ENCODE data around the gene PEMT.
A peak's percentile ranks its signal among the peaks of the same experiment; 100 is the strongest.

The PEMT gene

GRCh38 chr17:17510456-17511292 lies 80.8 kb downstream of the PEMT start:
- ChIA-PET CTCF (interaction anchor here (0.9 to 4.8 kb wide), 3 partner anchors 11 to 156 kb away, joined by 3 to 19 read pairs (median 5); partner anchors contain the start of gene RASD1), POLR2A (interaction anchor here (2.8 kb wide), 1 partner anchor 14 kb away, joined by 13 read pairs; the partner anchor contains the start of gene RASD1)
- H3K4me3 ChIP-seq (ENCODE audit: low read depth, low read length) = no peak overlapping the region
- no peak for TF ChIP-seq ZNF155 (tag by site-specific recombination; IDR thresholded peaks at IDR 0.05)
- no peak for TF ChIP-seq ZNF843 (tag by site-specific recombination; IDR thresholded peaks at IDR 0.05)
- TF ChIP-seq, protein P1, sequence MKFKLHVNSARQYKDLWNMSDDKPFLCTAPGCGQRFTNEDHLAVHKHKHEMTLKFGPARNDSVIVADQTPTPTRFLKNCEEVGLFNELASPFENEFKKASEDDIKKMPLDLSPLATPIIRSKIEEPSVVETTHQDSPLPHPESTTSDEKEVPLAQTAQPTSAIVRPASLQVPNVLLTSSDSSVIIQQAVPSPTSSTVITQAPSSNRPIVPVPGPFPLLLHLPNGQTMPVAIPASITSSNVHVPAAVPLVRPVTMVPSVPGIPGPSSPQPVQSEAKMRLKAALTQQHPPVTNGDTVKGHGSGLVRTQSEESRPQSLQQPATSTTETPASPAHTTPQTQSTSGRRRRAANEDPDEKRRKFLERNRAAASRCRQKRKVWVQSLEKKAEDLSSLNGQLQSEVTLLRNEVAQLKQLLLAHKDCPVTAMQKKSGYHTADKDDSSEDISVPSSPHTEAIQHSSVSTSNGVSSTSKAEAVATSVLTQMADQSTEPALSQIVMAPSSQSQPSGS (tag by site-specific recombination; IDR thresholded peaks at IDR 0.05; ENCODE audit: low read depth) = no peak
- TF ChIP-seq CTCF (tag by site-specific recombination; IDR thresholded peaks at IDR 0.05) = peak; percentile 30; the same call in 1 of the 2 replicates
- TF ChIP-seq ZNF76 (tag by site-specific recombination; IDR thresholded peaks at IDR 0.05; ENCODE audit: borderline replicate concordance, low read depth) = no peak
- TF ChIP-seq ZSCAN5A (tag by site-specific recombination; IDR thresholded peaks at IDR 0.05) = no peak
- TF ChIP-seq ZBTB7A (tag by site-specific recombination; IDR thresholded peaks at IDR 0.05; ENCODE audit: low read depth) = no peak
- no peak for TF ChIP-seq ZNF239 (tag by site-specific recombination; IDR thresholded peaks at IDR 0.05)
- TF ChIP-seq, protein P2, sequence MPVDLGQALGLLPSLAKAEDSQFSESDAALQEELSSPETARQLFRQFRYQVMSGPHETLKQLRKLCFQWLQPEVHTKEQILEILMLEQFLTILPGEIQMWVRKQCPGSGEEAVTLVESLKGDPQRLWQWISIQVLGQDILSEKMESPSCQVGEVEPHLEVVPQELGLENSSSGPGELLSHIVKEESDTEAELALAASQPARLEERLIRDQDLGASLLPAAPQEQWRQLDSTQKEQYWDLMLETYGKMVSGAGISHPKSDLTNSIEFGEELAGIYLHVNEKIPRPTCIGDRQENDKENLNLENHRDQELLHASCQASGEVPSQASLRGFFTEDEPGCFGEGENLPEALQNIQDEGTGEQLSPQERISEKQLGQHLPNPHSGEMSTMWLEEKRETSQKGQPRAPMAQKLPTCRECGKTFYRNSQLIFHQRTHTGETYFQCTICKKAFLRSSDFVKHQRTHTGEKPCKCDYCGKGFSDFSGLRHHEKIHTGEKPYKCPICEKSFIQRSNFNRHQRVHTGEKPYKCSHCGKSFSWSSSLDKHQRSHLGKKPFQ (tag by site-specific recombination; IDR thresholded peaks at IDR 0.05) = no peak
- no peak for TF ChIP-seq ZNF221 (tag by site-specific recombination; IDR thresholded peaks at IDR 0.05; ENCODE audit: borderline replicate concordance)
- no peak for TF ChIP-seq ZNF561 (tag by site-specific recombination; IDR thresholded peaks at IDR 0.05; ENCODE audit: borderline replicate concordance)
- TF ChIP-seq GLIS2 (tag by site-specific recombination; IDR thresholded peaks at IDR 0.05) = peak; percentile 55
- no peak for TF ChIP-seq ZNF629 (tag by site-specific recombination; IDR thresholded peaks at IDR 0.05)
- no peak for TF ChIP-seq ZNF777 (tag by site-specific recombination; IDR thresholded peaks at IDR 0.05; ENCODE audit: borderline replicate concordance)
- TF ChIP-seq ZNF530 (tag by site-specific recombination; IDR thresholded peaks at IDR 0.05; ENCODE audit: low read depth) = no peak
- no peak for TF ChIP-seq ZEB2 (tag by site-specific recombination; IDR thresholded peaks at IDR 0.05)
- no peak for TF ChIP-seq ZNF473 (tag by site-specific recombination; IDR thresholded peaks at IDR 0.05)
- TF ChIP-seq ZNF571 (tag by site-specific recombination; IDR thresholded peaks at IDR 0.05) = no peak
- H3K36me3 ChIP-seq (ENCODE audit: control insufficient read depth in 2 of 2, insufficient read depth in 1 of 2, low read length in 2 of 2) = no peaks in the 10 kb centered on the region
- no peak overlapping the region for H3K27ac ChIP-seq (ENCODE audit: extremely low read depth, low read depth, low read length)
- no peaks in the 10 kb centered on the region for H3K9me3 ChIP-seq (ENCODE audit: control insufficient read depth, insufficient read depth, low read depth, low read length)
- H3K4me1 ChIP-seq (ENCODE audit: control insufficient read depth, insufficient read depth, low read length) = no peaks in the 10 kb centered on the region

All from HEK293 (cell line).